ENCODE measurements around the gene CRAMP1.

CRAMP1 gene

GRCh38 chr16:1677942-1678499 is 65.9 kb downstream of the CRAMP1 start, which contains the start of gene JPT2:
TSS of gene JPT2 (plus strand) at chr16:1678279. CDS start at chr16:1678313, 34 bp downstream.
- Mint-ChIP-seq H3K27ac (peak within 1 kb of the TSS; percentile 80), H3K4me3 (peak within 1 kb of the TSS; percentile 90), H3K27me3 (no peaks in the 10 kb centered on the region), H3K4me1 (ENCODE audit: low read depth) (peaks cover 23% of the 10 kb centered on the region), H3K9me3 (no peaks in the 10 kb centered on the region), H3K36me3 (ENCODE audit: low read depth) (peaks cover 38% of the 10 kb centered on the region)
- intact Hi-C loops (cut with micrococcal nuclease) = no loop called here

GRCh38 chr16:1678500-1679098 is 66.4 kb downstream of the CRAMP1 start:
- Mint-ChIP-seq H3K36me3 (ENCODE audit: low read depth) (peaks cover 37% of the 10 kb centered on the region), H3K27me3 (no peaks in the 10 kb centered on the region), H3K27ac (peak overlapping the region; percentile 80), H3K4me3 (peak overlapping the region; percentile 90), H3K4me1 (ENCODE audit: low read depth) (peaks cover 23% of the 10 kb centered on the region), H3K9me3 (no peaks in the 10 kb centered on the region)
- intact Hi-C loops (cut with micrococcal nuclease) = no loop called here

- no peak overlapping the region for H3K4me3 Mint-ChIP-seq
- H3K27ac Mint-ChIP-seq = no peak overlapping the region
- H3K36me3 Mint-ChIP-seq (ENCODE audit: low read depth) = peaks cover 33% of the 10 kb centered on the region
- intact Hi-C loops (cut with micrococcal nuclease) = no loop called here
- H3K4me1 Mint-ChIP-seq (ENCODE audit: low read depth) = peaks cover 20% of the 10 kb centered on the region
- H3K9me3 Mint-ChIP-seq = no peaks in the 10 kb centered on the region
- no peaks in the 10 kb centered on the region for H3K27me3 Mint-ChIP-seq
Measured at GRCh38 chr16:1680361-1680760, 68.2 kb downstream of the CRAMP1 start.

GRCh38 chr16:1681032-1681431 is 68.9 kb downstream of the CRAMP1 start:
- H3K36me3 Mint-ChIP-seq (ENCODE audit: low read depth) = peaks cover 33% of the 10 kb centered on the region
- H3K4me1 Mint-ChIP-seq (ENCODE audit: low read depth) = peaks cover 18% of the 10 kb centered on the region
- no peaks in the 10 kb centered on the region for H3K27me3 Mint-ChIP-seq
- no peak overlapping the region for H3K4me3 Mint-ChIP-seq
- no peak overlapping the region for H3K27ac Mint-ChIP-seq
- no peaks in the 10 kb centered on the region for H3K9me3 Mint-ChIP-seq
- intact Hi-C loops (cut with micrococcal nuclease) = no loop called here

- Mint-ChIP-seq H3K4me1 (ENCODE audit: low read depth) (no peaks in the 10 kb centered on the region), H3K4me3 (no peak overlapping the region), H3K27me3 (no peaks in the 10 kb centered on the region), H3K27ac (no peak overlapping the region), H3K36me3 (ENCODE audit: low read depth) (peaks cover 88% of the 10 kb centered on the region), H3K9me3 (no peaks in the 10 kb centered on the region)
- intact Hi-C loops (cut with micrococcal nuclease) = loop anchor here (2.0 kb wide), 1 partner anchor 63 kb away; no protein-coding TSS in a partner anchor
Measured at GRCh38 chr16:1687427-1688316, 75.5 kb downstream of the CRAMP1 start.

- Mint-ChIP-seq H3K27ac (no peak overlapping the region), H3K36me3 (ENCODE audit: low read depth) (peaks cover 92% of the 10 kb centered on the region), H3K9me3 (no peaks in the 10 kb centered on the region), H3K4me1 (ENCODE audit: low read depth) (no peaks in the 10 kb centered on the region), H3K27me3 (no peaks in the 10 kb centered on the region), H3K4me3 (no peak overlapping the region)
- intact Hi-C loops (cut with micrococcal nuclease) = loop anchor here (2.0 kb wide), 1 partner anchor 64 kb away; no protein-coding TSS in a partner anchor
Measured at GRCh38 chr16:1688807-1689560, 76.8 kb downstream of the CRAMP1 start.

- intact Hi-C loops (cut with micrococcal nuclease) = loop anchor here (2.0 kb wide), 1 partner anchor 65 kb away; no protein-coding TSS in a partner anchor
- peaks cover 93% of the 10 kb centered on the region for H3K36me3 Mint-ChIP-seq (ENCODE audit: low read depth)
- no peaks in the 10 kb centered on the region for H3K27me3 Mint-ChIP-seq
- H3K9me3 Mint-ChIP-seq = no peaks in the 10 kb centered on the region
- H3K4me3 Mint-ChIP-seq = no peak overlapping the region
- no peak overlapping the region for H3K27ac Mint-ChIP-seq
- no peaks in the 10 kb centered on the region for H3K4me1 Mint-ChIP-seq (ENCODE audit: low read depth)
Measured at GRCh38 chr16:1689853-1690252, 77.7 kb downstream of the CRAMP1 start.

- H3K36me3 Mint-ChIP-seq (ENCODE audit: low read depth) = peaks cover 97% of the 10 kb centered on the region
- intact Hi-C loops (cut with micrococcal nuclease) = no loop called here
- no peaks in the 10 kb centered on the region for H3K9me3 Mint-ChIP-seq
- H3K4me3 Mint-ChIP-seq = no peak overlapping the region
- H3K27ac Mint-ChIP-seq = no peak overlapping the region
- H3K27me3 Mint-ChIP-seq = no peaks in the 10 kb centered on the region
- no peaks in the 10 kb centered on the region for H3K4me1 Mint-ChIP-seq (ENCODE audit: low read depth)
Measured at GRCh38 chr16:1690810-1691209, 78.7 kb downstream of the CRAMP1 start.

- Mint-ChIP-seq H3K36me3 (ENCODE audit: low read depth) (peaks cover 97% of the 10 kb centered on the region), H3K27me3 (no peaks in the 10 kb centered on the region), H3K27ac (no peak overlapping the region), H3K9me3 (no peaks in the 10 kb centered on the region), H3K4me3 (no peak overlapping the region), H3K4me1 (ENCODE audit: low read depth) (no peaks in the 10 kb centered on the region)
- intact Hi-C loops (cut with micrococcal nuclease) = no loop called here
Measured at GRCh38 chr16:1691276-1691675, 79.1 kb downstream of the CRAMP1 start.

GRCh38 chr16:1691956-1692355 is 79.8 kb downstream of the CRAMP1 start:
- H3K4me1 Mint-ChIP-seq (ENCODE audit: low read depth) = no peaks in the 10 kb centered on the region
- peaks cover 97% of the 10 kb centered on the region for H3K36me3 Mint-ChIP-seq (ENCODE audit: low read depth)

GRCh38 chr16:1696863-1697262 is 84.7 kb downstream of the CRAMP1 start:
- no peak overlapping the region for H3K4me3 Mint-ChIP-seq
- no peaks in the 10 kb centered on the region for H3K4me1 Mint-ChIP-seq (ENCODE audit: low read depth)
- no peak overlapping the region for H3K27ac Mint-ChIP-seq
- H3K27me3 Mint-ChIP-seq = no peaks in the 10 kb centered on the region
- intact Hi-C loops (cut with micrococcal nuclease) = no loop called here
- H3K9me3 Mint-ChIP-seq = no peaks in the 10 kb centered on the region
- peaks cover 100% of the 10 kb centered on the region for H3K36me3 Mint-ChIP-seq (ENCODE audit: low read depth)

More at GRCh38 chr16:1691956-1692355, 79.8 kb downstream of the CRAMP1 start:
- no peaks in the 10 kb centered on the region for H3K9me3 Mint-ChIP-seq
- intact Hi-C loops (cut with micrococcal nuclease) = no loop called here
- no peaks in the 10 kb centered on the region for H3K27me3 Mint-ChIP-seq
- H3K27ac Mint-ChIP-seq = no peak overlapping the region
- H3K4me3 Mint-ChIP-seq = no peak overlapping the region

- no peaks in the 10 kb centered on the region for H3K9me3 Mint-ChIP-seq
- no peak overlapping the region for H3K27ac Mint-ChIP-seq
- H3K4me3 Mint-ChIP-seq = no peak overlapping the region
- intact Hi-C loops (cut with micrococcal nuclease) = no loop called here
- peaks cover 1% of the 10 kb centered on the region for H3K4me1 Mint-ChIP-seq (ENCODE audit: low read depth)
- no peaks in the 10 kb centered on the region for H3K27me3 Mint-ChIP-seq
- H3K36me3 Mint-ChIP-seq (ENCODE audit: low read depth) = peaks cover 94% of the 10 kb centered on the region
Measured at GRCh38 chr16:1698680-1699079, 86.5 kb downstream of the CRAMP1 start.

GRCh38 chr16:1700246-1700645 is 88.1 kb downstream of the CRAMP1 start:
- Mint-ChIP-seq H3K9me3 (no peaks in the 10 kb centered on the region), H3K4me3 (no peak overlapping the region), H3K27me3 (no peaks in the 10 kb centered on the region), H3K4me1 (ENCODE audit: low read depth) (peaks cover 17% of the 10 kb centered on the region), H3K27ac (no peak overlapping the region), H3K36me3 (ENCODE audit: low read depth) (peaks cover 80% of the 10 kb centered on the region)
- intact Hi-C loops (cut with micrococcal nuclease) = no loop called here
